HFFc6 (cell line): ENCODE results near the gene FGGY. TPM values are rescaled to one million over a fixed set of nuclear protein-coding genes. Genes with fewer than 3 reads are reported as not detected.
A peak's percentile ranks its signal among the peaks of the same experiment; 100 is the strongest.

ENCODE experiments used
- DNase-seq: peaks from one replicate; pipeline ENCODE4 v3.0.0-alpha.2; 2018
- H3K27ac Mint-ChIP-seq: 2 replicates; pipeline ENCODE4 v1.8.0; 2020; ENCODE audit warnings: mild to moderate bottlenecking, mixed read lengths
- H3K27me3 Mint-ChIP-seq: 2 replicates; pipeline ENCODE4 v1.8.0; 2021; ENCODE audit warnings: mild to moderate bottlenecking, moderate library complexity, mixed read lengths; ENCODE audit not compliant: insufficient read depth
- H3K36me3 Mint-ChIP-seq: 2 replicates; pipeline ENCODE4 v1.8.0; 2021; ENCODE audit warnings: low read depth, mixed read lengths
- H3K4me1 Mint-ChIP-seq: 2 replicates; pipeline ENCODE4 v1.8.0; 2020; ENCODE audit warnings: low read depth, mixed read lengths
- H3K4me3 Mint-ChIP-seq: 2 replicates; pipeline ENCODE4 v1.8.0; 2020; ENCODE audit warnings: mild to moderate bottlenecking, moderate library complexity, mixed read lengths
- H3K9me3 Mint-ChIP-seq: 2 replicates; pipeline ENCODE4 v1.8.0; 2020; ENCODE audit warnings: mild to moderate bottlenecking, mixed read lengths
- total RNA-seq, 6 experiments: library from RNA; stranded (reverse); fragmentation: NEBNext Ultra II Directional; extraction: Animal tissue kit (Norgen Biotek cat#: 25700); gene quantifications; 2 replicates in 1 of 6; 3 replicates in 5 of 6; pipeline ENCODE4 v1.2.3, GENCODE V29; 2021
- TF ChIP-seq, protein P1 (sequence below): fragments of 200-600 bp; sonication (generic); IDR thresholded peaks from 2 replicates; pipeline ENCODE4 v1.5.0; 2021; ENCODE audit warnings: antibody characterized with exemption, mild to moderate bottlenecking

Gene FGGY
- total RNA-seq, 6 experiments from 2014 or later = 16.4 to 20.1 (median 18.7) TPM

- no peak overlapping the region for H3K4me3 Mint-ChIP-seq
- no peak overlapping the region for H3K27ac Mint-ChIP-seq
- peaks cover 1% of the 10 kb centered on the region; the same call in 1 of the 2 replicates for H3K27me3 Mint-ChIP-seq
- peaks cover 40% of the 10 kb centered on the region for H3K4me1 Mint-ChIP-seq
- peaks cover 40% of the 10 kb centered on the region for H3K36me3 Mint-ChIP-seq
- DNase-seq = no peak
- H3K9me3 Mint-ChIP-seq = no peaks in the 10 kb centered on the region
- TF ChIP-seq, protein P1, sequence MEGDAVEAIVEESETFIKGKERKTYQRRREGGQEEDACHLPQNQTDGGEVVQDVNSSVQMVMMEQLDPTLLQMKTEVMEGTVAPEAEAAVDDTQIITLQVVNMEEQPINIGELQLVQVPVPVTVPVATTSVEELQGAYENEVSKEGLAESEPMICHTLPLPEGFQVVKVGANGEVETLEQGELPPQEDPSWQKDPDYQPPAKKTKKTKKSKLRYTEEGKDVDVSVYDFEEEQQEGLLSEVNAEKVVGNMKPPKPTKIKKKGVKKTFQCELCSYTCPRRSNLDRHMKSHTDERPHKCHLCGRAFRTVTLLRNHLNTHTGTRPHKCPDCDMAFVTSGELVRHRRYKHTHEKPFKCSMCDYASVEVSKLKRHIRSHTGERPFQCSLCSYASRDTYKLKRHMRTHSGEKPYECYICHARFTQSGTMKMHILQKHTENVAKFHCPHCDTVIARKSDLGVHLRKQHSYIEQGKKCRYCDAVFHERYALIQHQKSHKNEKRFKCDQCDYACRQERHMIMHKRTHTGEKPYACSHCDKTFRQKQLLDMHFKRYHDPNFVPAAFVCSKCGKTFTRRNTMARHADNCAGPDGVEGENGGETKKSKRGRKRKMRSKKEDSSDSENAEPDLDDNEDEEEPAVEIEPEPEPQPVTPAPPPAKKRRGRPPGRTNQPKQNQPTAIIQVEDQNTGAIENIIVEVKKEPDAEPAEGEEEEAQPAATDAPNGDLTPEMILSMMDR = no peak
These were observed 35.1 kb downstream of the FGGY start for GRCh38 chr1:59331686-59332620.

DNA sequence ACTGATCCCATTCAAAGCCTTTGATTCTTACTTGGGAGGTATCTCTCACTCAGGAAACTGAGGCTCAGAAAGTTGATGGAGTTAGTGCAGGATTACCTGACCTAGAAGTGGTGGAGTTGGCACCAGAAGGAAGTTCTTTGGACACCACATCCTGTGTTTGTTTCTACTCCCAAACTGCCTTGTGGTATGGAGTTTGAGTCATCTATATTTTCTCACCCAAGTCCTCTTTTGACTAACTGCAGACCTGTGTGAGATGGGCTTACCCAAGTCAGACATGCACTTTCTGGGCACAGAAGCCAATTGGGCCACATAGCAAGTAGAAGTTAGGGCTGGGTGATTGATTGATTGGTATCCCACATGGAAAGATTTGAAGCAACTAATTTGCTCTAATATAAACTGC, 36.1 kb downstream of the FGGY start:
- Mint-ChIP-seq H3K27ac (peak overlapping the region; percentile 54), H3K36me3 (peaks cover 31% of the 10 kb centered on the region), H3K4me3 (no peak overlapping the region), H3K27me3 (peaks cover 1% of the 10 kb centered on the region; the same call in 1 of the 2 replicates), H3K4me1 (peaks cover 33% of the 10 kb centered on the region), H3K9me3 (no peaks in the 10 kb centered on the region)
- TF ChIP-seq, protein P1 = no peak
- peak; percentile 60 for DNase-seq

DNA sequence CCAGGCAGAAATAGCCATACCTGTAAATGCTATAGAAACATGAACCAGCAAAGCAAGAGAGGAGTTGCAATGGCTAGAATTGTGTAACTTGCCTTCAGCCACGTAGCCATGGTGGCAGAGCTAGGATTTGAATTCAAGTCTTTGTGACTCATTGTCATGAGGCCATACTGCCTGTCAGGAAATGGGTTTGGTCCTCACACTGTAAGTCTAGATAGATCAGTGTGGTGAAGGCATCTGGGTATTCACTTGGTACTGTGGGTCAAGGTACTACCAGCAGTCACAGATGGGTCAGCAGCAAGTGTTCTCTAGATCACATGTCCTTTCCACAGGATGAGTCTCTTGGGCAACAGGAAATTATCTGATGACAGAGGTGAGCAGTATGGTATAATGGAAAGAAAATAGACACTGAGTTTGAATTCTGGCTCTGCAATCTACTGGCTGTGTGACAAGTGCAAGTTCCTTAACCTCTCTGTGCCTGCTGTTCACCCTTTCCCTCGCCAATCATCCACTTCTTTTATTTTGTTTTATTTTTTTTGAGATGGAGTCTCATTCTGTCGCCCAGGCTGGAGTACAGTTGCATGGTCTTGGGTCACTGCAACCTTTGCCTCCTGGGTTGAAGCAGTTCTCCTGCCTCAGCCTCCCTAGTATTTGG, 36.9 kb downstream of the FGGY start:
- H3K36me3 Mint-ChIP-seq = peaks cover 27% of the 10 kb centered on the region
- DNase-seq = no peak
- 0 out of 2 replicates have a peak overlapping the region, but pooled peaks have one; percentile 13 for H3K27ac Mint-ChIP-seq
- H3K4me1 Mint-ChIP-seq = peaks cover 33% of the 10 kb centered on the region
- no peaks in the 10 kb centered on the region for H3K9me3 Mint-ChIP-seq
- TF ChIP-seq, protein P1 = no peak
- H3K27me3 Mint-ChIP-seq = peaks cover 1% of the 10 kb centered on the region; the same call in 1 of the 2 replicates
- H3K4me3 Mint-ChIP-seq = no peak overlapping the region

GRCh38 chr1:59340411-59341307, 43.8 kb downstream of the FGGY start:
- TF ChIP-seq, protein P1 = no peak
- peaks cover 13% of the 10 kb centered on the region for H3K4me1 Mint-ChIP-seq
- H3K9me3 Mint-ChIP-seq = no peaks in the 10 kb centered on the region
- H3K4me3 Mint-ChIP-seq = no peak overlapping the region
- no peak overlapping the region for H3K27ac Mint-ChIP-seq
- H3K36me3 Mint-ChIP-seq = peaks cover 6% of the 10 kb centered on the region; the same call in 1 of the 2 replicates
- H3K27me3 Mint-ChIP-seq = no peaks in the 10 kb centered on the region
- DNase-seq = no peak
